Measurements from ENCODE around the gene SLC25A29. TPM values are rescaled to one million over a fixed set of nuclear protein-coding genes. Genes with fewer than 3 reads are reported as not detected.

Gene SLC25A29
- total RNA-seq, 1 donor from 2014 or later = 36.1 TPM

DNA sequence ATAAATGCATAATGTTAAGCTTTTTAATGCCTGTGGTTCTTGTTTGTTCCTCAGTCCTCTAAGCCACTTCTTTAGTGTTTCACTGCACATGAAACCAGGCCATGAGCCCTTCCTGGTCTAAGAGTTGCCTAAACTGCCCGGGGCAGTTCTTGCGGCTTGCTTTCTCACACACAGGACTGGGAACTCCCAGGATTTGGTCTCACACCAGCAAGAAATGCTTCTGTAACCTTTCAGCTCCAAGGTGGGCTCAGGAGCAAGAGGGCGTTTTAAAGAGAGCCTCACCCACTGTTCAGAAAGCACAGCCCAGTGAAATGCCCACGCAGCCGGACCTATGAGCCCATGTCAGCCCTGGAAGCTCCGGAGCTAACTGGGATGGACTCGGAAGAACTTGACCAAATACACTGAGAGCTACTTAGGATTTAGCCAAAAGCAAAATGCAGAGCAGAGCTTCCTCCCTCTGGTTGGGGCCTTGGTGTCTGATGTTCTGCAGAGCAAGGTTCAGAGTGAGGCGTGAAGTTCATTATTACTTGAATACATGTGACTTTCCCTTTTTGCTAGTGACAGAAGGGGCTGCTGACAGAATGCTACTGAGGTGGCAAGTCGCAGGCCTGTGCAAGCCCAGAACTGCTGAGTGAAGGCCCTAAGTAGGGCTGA lies 23.4 kb downstream of the SLC25A29 start:
- no peak for DNase-seq (ENCODE audit: low read depth, low spot score)

DNA sequence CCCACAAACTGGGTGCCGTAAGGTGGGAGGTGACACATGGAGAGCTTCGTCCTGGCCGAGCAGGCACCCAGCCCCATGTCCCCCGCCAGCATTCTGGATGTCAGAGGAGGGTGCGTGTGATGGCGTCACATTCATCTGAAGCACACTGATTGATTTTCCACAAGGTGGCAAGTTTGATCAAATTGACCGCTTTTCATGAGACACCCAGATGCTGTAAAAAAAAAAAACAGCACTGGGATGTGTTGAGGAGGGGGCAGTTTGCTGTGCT lies 24.2 kb downstream of the SLC25A29 start:
- DNase-seq (ENCODE audit: low read depth, low spot score) = no peak

- no peak for DNase-seq (ENCODE audit: low read depth, low spot score)
These were observed 24.8 kb downstream of the SLC25A29 start for GRCh38 chr14:100281286-100282082.

- no peak for DNase-seq (ENCODE audit: low read depth, low spot score)
These were observed 26.7 kb downstream of the SLC25A29 start for GRCh38 chr14:100279563-100279962.

GRCh38 chr14:100279133-100279532 lies 27.1 kb downstream of the SLC25A29 start:
- DNase-seq (ENCODE audit: low read depth, low spot score) = no peak

DNA sequence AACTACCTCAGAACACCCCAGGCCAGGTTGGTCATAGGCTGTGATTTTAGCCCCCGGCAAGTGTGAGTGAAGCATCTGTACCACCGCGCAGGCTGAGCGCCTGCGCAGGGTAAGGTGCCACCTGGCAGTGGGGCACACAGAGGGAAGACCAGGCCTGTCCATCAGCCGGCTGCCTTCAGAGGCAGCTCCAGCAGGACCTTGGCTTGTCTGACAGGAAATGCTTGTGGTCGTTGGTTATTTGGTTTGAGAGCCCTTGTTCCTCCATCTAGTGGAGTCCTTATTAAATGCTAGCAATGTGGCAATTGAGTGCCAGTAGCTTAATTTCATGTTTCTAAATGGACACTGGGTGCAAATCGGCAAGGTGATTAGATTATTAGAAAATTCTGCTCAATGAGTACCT lies 27.5 kb downstream of the SLC25A29 start:
- DNase-seq (ENCODE audit: low read depth, low spot score) = no peak

DNA sequence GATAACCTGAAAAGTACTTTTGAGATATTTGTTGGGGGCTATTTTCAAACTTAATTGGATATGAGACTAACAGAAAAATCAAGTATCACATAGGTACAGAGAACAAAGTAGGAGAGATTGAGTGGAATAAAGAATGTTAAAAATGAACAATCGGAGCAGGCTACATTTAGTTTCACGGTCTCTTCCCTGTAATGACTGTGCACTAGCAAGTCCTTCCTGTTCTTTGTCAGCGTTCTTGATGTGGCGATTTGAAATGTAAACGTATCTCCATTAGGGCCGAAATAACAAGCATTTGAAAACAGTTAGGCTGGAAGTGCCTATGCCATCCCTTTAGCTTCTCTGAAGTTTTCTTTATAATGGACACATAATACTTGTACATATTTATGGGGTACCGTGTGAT lies 31.0 kb downstream of the SLC25A29 start:
- no peak for DNase-seq (ENCODE audit: low read depth, low spot score)

DNA sequence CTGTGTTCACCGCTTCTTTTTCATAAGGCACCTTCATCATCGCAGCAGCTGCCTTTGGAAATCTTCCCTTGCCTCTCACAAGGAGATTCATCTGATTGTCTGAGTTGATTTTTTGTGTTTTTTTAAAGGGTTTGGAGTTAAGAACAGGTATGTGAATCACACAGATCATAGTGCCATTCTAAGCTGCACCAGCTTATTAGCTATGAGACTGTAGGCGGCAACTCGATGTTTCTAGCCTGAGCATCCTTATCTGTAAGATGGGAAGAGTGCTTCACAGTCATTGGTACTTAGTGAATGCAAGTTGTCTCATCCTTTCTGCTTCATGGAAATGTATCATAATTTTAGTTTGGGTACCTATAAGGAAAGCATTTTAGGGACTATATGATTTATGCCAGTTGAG lies 32.0 kb downstream of the SLC25A29 start:
- no peak for DNase-seq (ENCODE audit: low read depth, low spot score)

- DNase-seq (ENCODE audit: low read depth, low spot score) = no peak
These were observed 34.9 kb downstream of the SLC25A29 start for GRCh38 chr14:100271247-100271939.

- no peak for DNase-seq (ENCODE audit: low read depth, low spot score)
These were observed 37.5 kb downstream of the SLC25A29 start for GRCh38 chr14:100268591-100269207.

DNA sequence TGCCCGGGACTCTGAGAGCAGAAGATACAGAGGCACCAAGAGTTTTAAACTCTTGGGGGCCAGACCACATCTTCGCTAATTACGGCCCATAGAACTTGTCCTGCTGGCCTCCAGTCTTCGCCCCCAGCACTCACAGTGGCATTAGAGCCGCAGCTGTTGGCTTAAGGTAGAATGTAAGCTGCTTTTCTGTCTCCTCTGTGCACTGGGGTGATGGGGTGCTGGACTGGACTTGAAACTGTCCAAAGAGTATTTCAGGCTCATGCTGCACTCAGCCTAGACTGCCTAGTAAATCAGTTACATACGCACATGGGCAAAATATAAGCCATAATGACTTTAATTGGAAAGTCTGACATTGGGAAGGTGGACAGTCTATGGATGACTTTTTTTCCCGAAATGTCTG lies 38.3 kb downstream of the SLC25A29 start:
- DNase-seq (ENCODE audit: low read depth, low spot score) = no peak

- DNase-seq (ENCODE audit: low read depth, low spot score) = no peak
These were observed 43.1 kb downstream of the SLC25A29 start for GRCh38 chr14:100263141-100263540.

DNA sequence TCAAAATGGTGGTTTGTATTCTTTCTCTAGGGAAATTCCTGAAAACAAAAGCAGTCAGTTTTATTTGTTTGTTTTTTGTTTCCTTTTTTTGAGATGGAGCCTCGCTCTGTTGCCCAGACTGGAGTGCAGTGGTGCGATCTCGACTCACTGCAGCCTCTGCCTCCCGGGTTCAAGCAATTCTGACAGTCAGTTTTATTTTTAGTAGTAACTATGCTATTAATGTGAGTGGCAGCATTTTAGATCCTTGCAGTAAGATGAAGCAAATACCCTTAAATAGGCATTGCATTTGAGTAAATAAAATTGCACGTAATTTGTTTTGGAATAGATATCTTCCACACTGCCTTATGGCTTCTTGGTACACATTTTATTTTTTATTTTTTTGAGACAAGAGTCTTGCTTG lies 43.7 kb downstream of the SLC25A29 start:
- DNase-seq (ENCODE audit: low read depth, low spot score) = no peak

GRCh38 chr14:100261621-100262020 lies 44.6 kb downstream of the SLC25A29 start:
- no peak for DNase-seq (ENCODE audit: low read depth, low spot score)

DNA sequence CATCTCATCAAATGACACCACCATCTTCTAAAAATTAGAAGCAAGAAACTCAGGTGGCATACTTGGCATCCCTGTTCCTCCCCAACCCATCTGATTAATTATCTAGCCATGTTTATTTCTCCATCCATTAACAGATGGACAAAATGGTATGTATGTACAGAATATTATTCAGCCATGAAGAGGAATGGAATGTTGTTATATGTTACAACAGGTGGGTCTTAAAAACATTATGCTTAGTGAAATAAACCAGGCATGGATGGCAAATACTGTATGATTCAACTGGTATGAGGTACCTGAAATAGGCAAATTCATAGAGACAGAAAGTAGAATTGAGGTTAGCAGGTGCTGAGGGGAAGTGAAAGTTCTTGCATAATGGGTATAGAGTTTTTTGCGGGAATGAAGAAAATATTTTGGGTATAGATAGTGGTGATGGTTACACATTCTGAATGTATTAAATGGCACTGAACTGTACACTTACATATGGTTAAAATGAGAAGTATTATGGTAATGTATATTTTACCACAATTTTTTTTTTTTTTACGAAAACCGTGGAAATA lies 49.8 kb downstream of the SLC25A29 start:
- no peak for DNase-seq (ENCODE audit: low read depth, low spot score)

DNA sequence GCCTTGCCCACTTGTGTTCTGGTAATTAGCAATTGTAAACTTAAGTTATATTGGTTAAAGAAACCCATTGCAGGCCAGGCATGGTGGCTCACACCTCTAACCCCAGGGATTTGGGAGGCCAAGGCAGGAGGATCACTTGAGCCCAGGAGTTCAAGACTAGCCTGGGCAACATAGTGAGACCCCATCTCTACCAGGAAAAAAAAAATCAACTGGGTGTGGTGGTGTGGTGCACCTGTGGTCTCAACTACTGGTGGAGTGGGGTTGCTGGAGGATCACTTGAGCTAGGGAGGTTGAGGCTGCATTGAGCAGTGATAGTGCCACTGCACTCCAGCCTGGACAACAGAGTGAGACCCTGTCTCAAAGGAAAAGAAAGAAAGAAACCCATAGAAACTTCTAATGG lies 53.6 kb downstream of the SLC25A29 start:
- DNase-seq (ENCODE audit: low read depth, low spot score) = no peak

GRCh38 chr14:100250732-100251465 lies 55.3 kb downstream of the SLC25A29 start:
- DNase-seq (ENCODE audit: low read depth, low spot score) = no peak

DNA sequence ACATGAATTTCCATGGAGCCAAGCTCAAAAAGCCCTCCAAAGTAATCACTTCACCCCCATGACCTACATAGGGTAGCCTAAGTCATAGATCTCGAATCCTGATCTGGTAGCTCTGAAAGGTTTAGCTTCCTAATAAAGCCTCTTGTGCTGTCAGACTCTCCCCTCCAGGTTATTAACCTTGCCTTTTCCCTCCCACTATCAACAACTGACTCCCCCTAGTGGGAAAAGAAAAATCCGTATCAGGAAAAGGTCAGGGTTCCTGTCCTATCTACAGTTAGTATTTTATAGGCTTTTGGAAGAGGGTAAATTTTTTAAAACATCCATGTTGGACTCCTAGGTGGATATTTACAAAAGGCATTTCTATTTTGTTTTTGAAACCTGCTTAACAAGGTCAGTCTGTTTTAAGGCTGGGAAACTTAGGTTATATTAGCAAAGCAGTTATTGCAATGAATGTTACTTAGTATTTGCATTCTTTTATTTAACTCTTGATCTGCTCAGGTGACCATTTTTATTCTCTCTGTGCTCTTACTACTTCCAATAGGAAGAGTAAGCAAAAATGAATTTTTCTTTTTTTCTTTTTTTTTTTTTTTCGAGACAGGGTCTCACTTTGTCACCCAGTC lies 59.3 kb downstream of the SLC25A29 start:
- no peak for DNase-seq (ENCODE audit: low read depth, low spot score)

- no peak for DNase-seq (ENCODE audit: low read depth, low spot score)
These were observed 63.2 kb downstream of the SLC25A29 start for GRCh38 chr14:100243020-100243419.

DNA sequence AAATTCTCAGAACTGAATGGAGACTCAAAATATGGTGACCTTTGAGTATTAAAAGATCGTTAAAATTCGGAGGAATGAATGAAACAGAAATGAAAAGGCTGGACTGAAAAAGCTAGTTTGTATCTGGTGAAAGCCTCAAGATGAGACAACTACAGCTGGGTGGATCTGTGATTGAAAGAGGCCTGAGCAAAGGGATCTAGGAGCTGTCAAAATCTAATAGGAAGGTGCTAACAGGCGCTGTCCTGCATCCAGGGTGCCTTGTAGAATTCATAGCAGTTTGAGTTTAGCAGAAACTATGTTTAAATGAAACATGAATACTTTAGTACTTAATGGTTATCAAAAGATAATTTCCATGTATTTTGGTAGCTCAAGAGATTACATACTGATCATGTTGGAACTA lies 65.0 kb downstream of the SLC25A29 start:
- DNase-seq (ENCODE audit: low read depth, low spot score) = no peak
